K562 (cell line): ENCODE results near the gene STXBP6. TPM values are rescaled to one million over a fixed set of nuclear protein-coding genes. Genes with fewer than 3 reads are reported as not detected.

Source experiments
- ATAC-seq: fragments of 200-7000 bp; cut with Tn5 transposase; 3 replicates; pipeline ENCODE4 v1.9.1; 2020; ENCODE audit warnings: moderate library complexity
- BruUV-seq: library from RNA; stranded (reverse); fragments of 400-500 nt; replicated peaks from 2 replicates; lab custom pipeline; 2021; lab: Mats Ljungman, UMichigan
- CTCF ChIA-PET: fragments of 300-600 bp; formaldehyde crosslinking; extraction: SDS; loops from one replicate; lab custom pipeline; 2021; ENCODE audit warnings: low intra/inter-chr PET ratio; lab: Yijun Ruan, JAX
- POLR2A ChIA-PET: fragments of 300-600, 350-650 bp; sonication (Branson Sonifier 250); formaldehyde crosslinking; extraction: SDS; loops from one replicate; lab custom pipeline; 2021; ENCODE audit warnings: antibody characterized with exemption, inconsistent platforms; lab: Yijun Ruan, JAX
- DNase-seq, 4 experiments: peaks; one replicate each; pipeline versions ENCODE4 v3.0.0 to v3.0.0-alpha.2; 2011 to 2018; ENCODE audit warnings: low spot score in 3 of 4, mixed read lengths in 3 of 4; ENCODE audit errors: extremely low read depth in 1 of 4
- FAIRE-seq: peaks from 2 replicates; lab custom pipeline; 2011; peaks lifted over from hg19 to GRCh38; lab: Jason Lieb, UNC
- H2AFZ ChIP-seq: 2 replicates; pipeline ENCODE4 v1.6.0; 2011; ENCODE audit warnings: low read depth, low read length, control low read depth, inconsistent platforms
- H3K27ac ChIP-seq: fragments of 200-600 bp; 3 replicates; pipeline ENCODE4 v1.8.0; 2011; ENCODE audit warnings: low read depth, mild to moderate bottlenecking, control low read depth, inconsistent platforms, low read length, moderate library complexity, mixed read lengths; ENCODE audit errors: extremely low read depth
- H3K27me3 ChIP-seq, 2 experiments: fragments of 300-600 bp in 1 of 2; 2 replicates in 1 of 2; 3 replicates in 1 of 2; pipeline versions ENCODE4 v1.6.0 to v1.8.0; 2011; ENCODE audit warnings: inconsistent platforms in 2 of 2, low read length in 2 of 2, mild to moderate bottlenecking in 1 of 2, mixed read lengths in 1 of 2, moderate library complexity in 1 of 2; ENCODE audit not compliant: control insufficient read depth in 2 of 2, insufficient read depth in 2 of 2
- H3K36me3 ChIP-seq: fragments of 300-600 bp; 3 replicates; pipeline ENCODE4 v1.8.0; 2011; ENCODE audit warnings: mild to moderate bottlenecking, low read length, inconsistent platforms; ENCODE audit not compliant: control insufficient read depth, insufficient read depth
- H3K4me1 ChIP-seq, 2 experiments: fragments of 200-600 bp in 1 of 2; replicated peaks in 1 of 2; 2 replicates in 1 of 2; 3 replicates in 1 of 2; pipeline versions ENCODE4 v1.5.1 to v1.8.0; 2011; ENCODE audit warnings: inconsistent platforms in 2 of 2, low read length in 2 of 2, mild to moderate bottlenecking in 1 of 2, mixed read lengths in 1 of 2, moderate library complexity in 1 of 2; ENCODE audit not compliant: control insufficient read depth in 2 of 2, insufficient read depth in 2 of 2
- H3K4me2 ChIP-seq: 2 replicates; pipeline ENCODE4 v1.6.1; 2011; ENCODE audit warnings: low read length, control low read depth, inconsistent platforms, mixed read lengths; ENCODE audit not compliant: insufficient read depth
- H3K4me3 ChIP-seq: fragments of 200-600 bp; sonication (generic), shearing (Covaris generic); 2 replicates; pipeline ENCODE4 v1.5.1; 2016; ENCODE audit warnings: control low read depth, inconsistent platforms
- H3K79me2 ChIP-seq: fragments of 200-600 bp; 3 replicates; pipeline ENCODE4 v1.8.0; 2011; ENCODE audit warnings: low read length, inconsistent platforms; ENCODE audit not compliant: control insufficient read depth, insufficient read depth
- H3K9ac ChIP-seq, 2 experiments: 2 replicates each; pipeline versions ENCODE4 v1.6.0 to v1.6.1; 2011; ENCODE audit warnings: low read depth in 2 of 2, low read length in 2 of 2, control low read depth in 1 of 2, inconsistent platforms in 1 of 2, mild to moderate bottlenecking in 1 of 2, mixed read lengths in 1 of 2; ENCODE audit not compliant: insufficient read depth in 1 of 2
- H3K9me1 ChIP-seq: one replicate; pipeline ENCODE4 v1.6.0; 2011; ENCODE audit warnings: inconsistent platforms, mild to moderate bottlenecking, low read length, moderate library complexity; ENCODE audit not compliant: control insufficient read depth, insufficient read depth
- H3K9me3 ChIP-seq: replicated peaks from 2 replicates; pipeline ENCODE4 v1.5.1; 2011; ENCODE audit warnings: low read depth, low read length, inconsistent platforms; ENCODE audit not compliant: control insufficient read depth, insufficient read depth
- H4K20me1 ChIP-seq: replicated peaks from 2 replicates; pipeline ENCODE4 v1.6.1; 2011; ENCODE audit warnings: low read length, inconsistent platforms, mixed read lengths; ENCODE audit not compliant: control insufficient read depth, insufficient read depth
- ATF4 ChIP-seq: fragments of 450-650 bp; formaldehyde crosslinking; IDR thresholded peaks from 2 replicates; pipeline ENCODE4 v1.4.0; 2022; ENCODE audit warnings: mild to moderate bottlenecking, moderate library complexity
- DMBX1 ChIP-seq: fragments of 250-450 bp; sonication (Bioruptor Pico); IDR thresholded peaks from 2 replicates; pipeline ENCODE4 v1.8.0; 2022; ENCODE audit warnings: inconsistent platforms, mild to moderate bottlenecking, moderate library complexity, borderline replicate concordance
- EP400 ChIP-seq: fragments of 450-650 bp; IDR thresholded peaks from 2 replicates; pipeline ENCODE4 v1.6.1; 2017; ENCODE audit warnings: antibody characterized with exemption, mild to moderate bottlenecking, moderate library complexity
- FOXA1 ChIP-seq: fragments of 450-650 bp; IDR thresholded peaks from 2 replicates; pipeline ENCODE4 v1.6.1; 2016; ENCODE audit warnings: mild to moderate bottlenecking, borderline replicate concordance
- FOXJ3 ChIP-seq: sonication (generic); formaldehyde crosslinking; IDR thresholded peaks from 2 replicates; pipeline ENCODE4 v1.4.0; 2020; ENCODE audit warnings: mild to moderate bottlenecking, missing genetic modification reagents
- MCM7 ChIP-seq, 2 experiments: fragments of 450-650 bp; IDR thresholded peaks; 2 replicates each; pipeline ENCODE4 v1.6.1; 2016 to 2018
- NR2F6 ChIP-seq: fragments of 450-650 bp; formaldehyde crosslinking; IDR thresholded peaks from 2 replicates; pipeline ENCODE4 v1.4.0; 2020; ENCODE audit warnings: mild to moderate bottlenecking
- STAT5B ChIP-seq: fragments of 250-450 bp; sonication (Bioruptor Pico); IDR thresholded peaks from 2 replicates; pipeline ENCODE4 v1.8.0; 2021; ENCODE audit warnings: mild to moderate bottlenecking, inconsistent platforms
- ZC3H4 ChIP-seq: sonication (generic); formaldehyde crosslinking; IDR thresholded peaks from 2 replicates; pipeline ENCODE4 v1.9.0; 2021; ENCODE audit warnings: missing genetic modification reagents, borderline replicate concordance
- ZNF41 ChIP-seq: fragments of 250-450 bp; sonication (Bioruptor Pico); conservative IDR thresholded peaks from 2 replicates; pipeline ENCODE4 v1.4.0; 2020; ENCODE audit warnings: mild to moderate bottlenecking
- ZNF512 ChIP-seq: IDR thresholded peaks from 2 replicates; pipeline ENCODE4 v1.6.1; 2016; ENCODE audit warnings: missing genetic modification characterization, missing compliant biosample characterization
- WGBS: fragments of 100-300 bp; shearing (Covaris generic); methylation state at CpG from one replicate; pipeline ENCODE4 v1.1.6; 2016; ENCODE audit warnings: low coverage, mixed read lengths; ENCODE audit not compliant: insufficient coverage; ENCODE audit errors: missing lambda C conversion rate; 5-methylcytosine and 5-hydroxymethylcytosine counted together
- in situ Hi-C: fragments of 300-500 bp; cut with MboI; formaldehyde crosslinking; loops from 4 replicates; pipeline ENCODE4 v1.15.0; 2018; ENCODE audit warnings: inconsistent platforms, mixed read lengths
- intact Hi-C: fragments of 100-400 bp; cut with micrococcal nuclease; formaldehyde crosslinking; loops from 2 replicates; pipeline ENCODE4 v1.14.2; 2022
- polyA plus RNA-seq, 8 experiments: library from polyadenylated mRNA; depleted of rRNA in 4 of 8; stranded (reverse) in 5 of 8; unstranded in 3 of 8; fragments of >200 nt; fragmentation: Nextera tagmentation in 2 of 8; fragmentation: Illumina TruSeq in 1 of 8; extraction: Ambion mirVana in 2 of 8; extraction: Trizol in 1 of 8; gene quantifications; 2 replicates each; pipeline versions ENCODE4 v1.2.1 to v1.2.3, GENCODE V29; 2011 to 2014; ENCODE audit warnings: inconsistent platforms in 1 of 8, missing spikeins in 1 of 8
- total RNA-seq, 7 experiments: library from RNA; depleted of rRNA in 6 of 7; stranded (reverse); fragments of >200 nt in 6 of 7; fragmentation: Illumina TruSeq in 2 of 7; extraction: Trizol in 2 of 7; gene quantifications; 2 replicates each; pipeline versions ENCODE4 v1.2.1 to v1.2.3, GENCODE V29; 2011 to 2021; ENCODE audit warnings: low replicate concordance in 1 of 7
- TF ChIP-seq, protein P1 (sequence below): fragments of 450-650 bp; IDR thresholded peaks from 2 replicates; pipeline ENCODE4 v1.6.1; 2016; ENCODE audit warnings: missing biosample characterization, missing genetic modification characterization
- TF ChIP-seq, protein P2 (sequence below), 3 experiments: IDR thresholded peaks in 2 of 3; conservative IDR thresholded peaks in 1 of 3; 2 replicates each; pipeline ENCODE4 v1.5.1; 2011 to 2012; ENCODE audit warnings: low read length in 3 of 3, mild to moderate bottlenecking in 3 of 3, control low read depth in 2 of 3, improper control_type of control experiment in 1 of 3, inconsistent platforms in 1 of 3, low read depth in 1 of 3, mixed read lengths in 1 of 3, moderate library complexity in 1 of 3; ENCODE audit not compliant: insufficient read depth in 2 of 3
- TF ChIP-seq, protein P3 (sequence below): fragments of 450-650 bp; formaldehyde crosslinking; IDR thresholded peaks from 2 replicates; pipeline ENCODE4 v1.4.0; 2022; ENCODE audit warnings: missing genetic modification characterization

Gene STXBP6
- total and polyA plus RNA-seq, 9 of the 15 experiments (the other 6 are each of a cell fraction or from before 2014, with no cell fraction given), result 0.27 to 0.89 (median 0.59) TPM

- no peak overlapping the region for H2AFZ ChIP-seq
These were observed 223.6 kb downstream of the STXBP6 start for GRCh38 chr14:24826390-24826789.

More at GRCh38 chr14:24826390-24826789, 223.6 kb downstream of the STXBP6 start:
- in situ Hi-C loops, result no loop called here
- no peaks in the 10 kb centered on the region for H3K9me1 ChIP-seq
- no peak overlapping the region for H3K4me2 ChIP-seq
- ChIA-PET POLR2A (no interaction called here), CTCF (no interaction called here)
- H3K27me3 ChIP-seq, result no peaks in the 10 kb centered on the region
- no peaks in the 10 kb centered on the region for H3K36me3 ChIP-seq
- FAIRE-seq (no peak), DNase-seq (no peak), ATAC-seq (no peak)
- H4K20me1 ChIP-seq, result no peaks in the 10 kb centered on the region
- H3K27ac ChIP-seq, result no peak overlapping the region
- TF ChIP-seq, protein P1, sequence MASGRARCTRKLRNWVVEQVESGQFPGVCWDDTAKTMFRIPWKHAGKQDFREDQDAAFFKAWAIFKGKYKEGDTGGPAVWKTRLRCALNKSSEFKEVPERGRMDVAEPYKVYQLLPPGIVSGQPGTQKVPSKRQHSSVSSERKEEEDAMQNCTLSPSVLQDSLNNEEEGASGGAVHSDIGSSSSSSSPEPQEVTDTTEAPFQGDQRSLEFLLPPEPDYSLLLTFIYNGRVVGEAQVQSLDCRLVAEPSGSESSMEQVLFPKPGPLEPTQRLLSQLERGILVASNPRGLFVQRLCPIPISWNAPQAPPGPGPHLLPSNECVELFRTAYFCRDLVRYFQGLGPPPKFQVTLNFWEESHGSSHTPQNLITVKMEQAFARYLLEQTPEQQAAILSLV (tag), result no peak
- TF ChIP-seq DMBX1 (no peak), ATF4 (CRISPR knock-in tag) (no peak), MCM7 (IDR thresholded peaks at IDR 0.05) (no peak), NR2F6 (CRISPR knock-in tag) (no peak), ZNF512 (tag) (no peak), ZC3H4 (CRISPR knock-in tag) (no peak), FOXA1 (no peak), STAT5B (CRISPR knock-in tag) (no peak), ZNF41 (no peak), EP400 (no peak), FOXJ3 (no peak)
- TF ChIP-seq, protein P2, sequence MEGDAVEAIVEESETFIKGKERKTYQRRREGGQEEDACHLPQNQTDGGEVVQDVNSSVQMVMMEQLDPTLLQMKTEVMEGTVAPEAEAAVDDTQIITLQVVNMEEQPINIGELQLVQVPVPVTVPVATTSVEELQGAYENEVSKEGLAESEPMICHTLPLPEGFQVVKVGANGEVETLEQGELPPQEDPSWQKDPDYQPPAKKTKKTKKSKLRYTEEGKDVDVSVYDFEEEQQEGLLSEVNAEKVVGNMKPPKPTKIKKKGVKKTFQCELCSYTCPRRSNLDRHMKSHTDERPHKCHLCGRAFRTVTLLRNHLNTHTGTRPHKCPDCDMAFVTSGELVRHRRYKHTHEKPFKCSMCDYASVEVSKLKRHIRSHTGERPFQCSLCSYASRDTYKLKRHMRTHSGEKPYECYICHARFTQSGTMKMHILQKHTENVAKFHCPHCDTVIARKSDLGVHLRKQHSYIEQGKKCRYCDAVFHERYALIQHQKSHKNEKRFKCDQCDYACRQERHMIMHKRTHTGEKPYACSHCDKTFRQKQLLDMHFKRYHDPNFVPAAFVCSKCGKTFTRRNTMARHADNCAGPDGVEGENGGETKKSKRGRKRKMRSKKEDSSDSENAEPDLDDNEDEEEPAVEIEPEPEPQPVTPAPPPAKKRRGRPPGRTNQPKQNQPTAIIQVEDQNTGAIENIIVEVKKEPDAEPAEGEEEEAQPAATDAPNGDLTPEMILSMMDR (IDR thresholded peaks at IDR 0.05 in 2 of 3, conservative IDR thresholded peaks at IDR 0.05 in 1 of 3; ENCODE audit: insufficient read depth in 2 of 3, low read depth in 1 of 3, low read length in 3 of 3), result no peak
- TF ChIP-seq, protein P3, sequence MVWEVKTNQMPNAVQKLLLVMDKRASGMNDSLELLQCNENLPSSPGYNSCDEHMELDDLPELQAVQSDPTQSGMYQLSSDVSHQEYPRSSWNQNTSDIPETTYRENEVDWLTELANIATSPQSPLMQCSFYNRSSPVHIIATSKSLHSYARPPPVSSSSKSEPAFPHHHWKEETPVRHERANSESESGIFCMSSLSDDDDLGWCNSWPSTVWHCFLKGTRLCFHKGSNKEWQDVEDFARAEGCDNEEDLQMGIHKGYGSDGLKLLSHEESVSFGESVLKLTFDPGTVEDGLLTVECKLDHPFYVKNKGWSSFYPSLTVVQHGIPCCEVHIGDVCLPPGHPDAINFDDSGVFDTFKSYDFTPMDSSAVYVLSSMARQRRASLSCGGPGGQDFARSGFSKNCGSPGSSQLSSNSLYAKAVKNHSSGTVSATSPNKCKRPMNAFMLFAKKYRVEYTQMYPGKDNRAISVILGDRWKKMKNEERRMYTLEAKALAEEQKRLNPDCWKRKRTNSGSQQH, result no peak
- no peak overlapping the region for H3K4me3 ChIP-seq
- no peaks in the 10 kb centered on the region for H3K9me3 ChIP-seq
- H3K79me2 ChIP-seq, result no peaks in the 10 kb centered on the region
- H3K9ac ChIP-seq, result no peak overlapping the region
- 0% methylated on average over 5 of the region's 5 CpGs for WGBS
- BruUV-seq, result no TSS peak
- H3K4me1 ChIP-seq, result no peaks in the 10 kb centered on the region
- intact Hi-C loops, result no loop called here
